HFFc6 (cell line): ENCODE data around the gene NXNL1. TPM values are rescaled to one million over a fixed set of nuclear protein-coding genes. Genes with fewer than 3 reads are reported as not detected.

Experiments used
- DNase-seq: peaks from one replicate; pipeline ENCODE4 v3.0.0-alpha.2; 2018
- H3K27ac Mint-ChIP-seq: 2 replicates; pipeline ENCODE4 v1.8.0; 2020; ENCODE audit warnings: mild to moderate bottlenecking, mixed read lengths
- H3K27me3 Mint-ChIP-seq: 2 replicates; pipeline ENCODE4 v1.8.0; 2021; ENCODE audit warnings: mild to moderate bottlenecking, moderate library complexity, mixed read lengths; ENCODE audit not compliant: insufficient read depth
- H3K36me3 Mint-ChIP-seq: 2 replicates; pipeline ENCODE4 v1.8.0; 2021; ENCODE audit warnings: low read depth, mixed read lengths
- H3K4me1 Mint-ChIP-seq: 2 replicates; pipeline ENCODE4 v1.8.0; 2020; ENCODE audit warnings: low read depth, mixed read lengths
- H3K4me3 Mint-ChIP-seq: 2 replicates; pipeline ENCODE4 v1.8.0; 2020; ENCODE audit warnings: mild to moderate bottlenecking, moderate library complexity, mixed read lengths
- H3K9me3 Mint-ChIP-seq: 2 replicates; pipeline ENCODE4 v1.8.0; 2020; ENCODE audit warnings: mild to moderate bottlenecking, mixed read lengths
- CTCF ChIP-seq: fragments of 200-600 bp; sonication (generic); IDR thresholded peaks from 2 replicates; pipeline ENCODE4 v1.5.0; 2021; ENCODE audit warnings: antibody characterized with exemption, mild to moderate bottlenecking
- total RNA-seq, 6 experiments: library from RNA; stranded (reverse); fragmentation: NEBNext Ultra II Directional; extraction: Animal tissue kit (Norgen Biotek cat#: 25700); gene quantifications; 2 replicates in 1 of 6; 3 replicates in 5 of 6; pipeline ENCODE4 v1.2.3, GENCODE V29; 2021

NXNL1 gene
- total RNA-seq, 6 experiments from 2014 or later, result not detected

- H3K9me3 Mint-ChIP-seq, result no peaks in the 10 kb centered on the region
- peaks cover 17% of the 10 kb centered on the region for H3K4me1 Mint-ChIP-seq
- H3K27me3 Mint-ChIP-seq, result no peaks in the 10 kb centered on the region; the same call in 1 of the 2 replicates
- TF ChIP-seq CTCF, result no peak
- H3K27ac Mint-ChIP-seq, result no peak overlapping the region
- no peak for DNase-seq
- no peaks in the 10 kb centered on the region for H3K36me3 Mint-ChIP-seq
- H3K4me3 Mint-ChIP-seq, result no peak overlapping the region
These were observed 38.8 kb downstream of the NXNL1 start for GRCh38 chr19:17421942-17422341.

GRCh38 chr19:17420475-17420924 is 40.2 kb downstream of the NXNL1 start:
- peak overlapping the region; percentile 42; the same call in 1 of the 2 replicates for H3K27ac Mint-ChIP-seq
- no peaks in the 10 kb centered on the region for H3K9me3 Mint-ChIP-seq
- H3K4me1 Mint-ChIP-seq, result peaks cover 21% of the 10 kb centered on the region
- H3K4me3 Mint-ChIP-seq, result peak overlapping the region; percentile 94
- no peak for DNase-seq
- H3K36me3 Mint-ChIP-seq, result no peaks in the 10 kb centered on the region
- H3K27me3 Mint-ChIP-seq, result no peaks in the 10 kb centered on the region; the same call in none of the 2 replicates
- TF ChIP-seq CTCF, result peak; percentile 18; the same call in 1 of the 2 replicates

GRCh38 chr19:17419621-17420474 is 40.9 kb downstream of the NXNL1 start, which contains the start of gene MVB12A:
MVB12A (plus strand) TSS chr19:17420047; CDS start chr19:17420136, 89 bp downstream.
- H3K4me3 Mint-ChIP-seq, result peak within 1 kb of the TSS; percentile 94
- DNase-seq, result peak; percentile 99
- TF ChIP-seq CTCF, result no peak
- H3K27ac Mint-ChIP-seq, result peak within 1 kb of the TSS; percentile 96
- peaks cover 3% of the 10 kb centered on the region for H3K27me3 Mint-ChIP-seq
- peaks cover 26% of the 10 kb centered on the region for H3K4me1 Mint-ChIP-seq
- H3K36me3 Mint-ChIP-seq, result no peaks in the 10 kb centered on the region
- no peaks in the 10 kb centered on the region for H3K9me3 Mint-ChIP-seq

- H3K27ac Mint-ChIP-seq, result peak overlapping the region; percentile 96
- DNase-seq, result no peak
- peaks cover 26% of the 10 kb centered on the region for H3K4me1 Mint-ChIP-seq
- H3K4me3 Mint-ChIP-seq, result peak overlapping the region; percentile 94
- H3K27me3 Mint-ChIP-seq, result peaks cover 3% of the 10 kb centered on the region
- H3K9me3 Mint-ChIP-seq, result no peaks in the 10 kb centered on the region
- no peaks in the 10 kb centered on the region for H3K36me3 Mint-ChIP-seq
- no peak for TF ChIP-seq CTCF
These were observed 41.5 kb downstream of the NXNL1 start for GRCh38 chr19:17419154-17419620.

GRCh38 chr19:17418710-17419109 is 42.0 kb downstream of the NXNL1 start:
- no peak for DNase-seq
- peaks cover 3% of the 10 kb centered on the region for H3K27me3 Mint-ChIP-seq
- peaks cover 26% of the 10 kb centered on the region for H3K4me1 Mint-ChIP-seq
- peak overlapping the region; percentile 96 for H3K27ac Mint-ChIP-seq
- TF ChIP-seq CTCF, result no peak
- peak overlapping the region; percentile 94 for H3K4me3 Mint-ChIP-seq
- no peaks in the 10 kb centered on the region for H3K36me3 Mint-ChIP-seq
- no peaks in the 10 kb centered on the region for H3K9me3 Mint-ChIP-seq
